K562 (cell line): ENCODE measurements around the gene CACNA2D3. TPM values are rescaled to one million over a fixed set of nuclear protein-coding genes. Genes with fewer than 3 reads are reported as not detected.

Experiments
- ATAC-seq: fragments of 200-7000 bp; cut with Tn5 transposase; 3 replicates; pipeline ENCODE4 v1.9.1; 2020; ENCODE audit warnings: moderate library complexity
- BruUV-seq: library from RNA; stranded (reverse); fragments of 400-500 nt; replicated peaks from 2 replicates; lab custom pipeline; 2021; lab: Mats Ljungman, UMichigan
- CTCF ChIA-PET: fragments of 300-600 bp; formaldehyde crosslinking; extraction: SDS; loops from one replicate; lab custom pipeline; 2021; ENCODE audit warnings: low intra/inter-chr PET ratio; lab: Yijun Ruan, JAX
- POLR2A ChIA-PET: fragments of 300-600, 350-650 bp; sonication (Branson Sonifier 250); formaldehyde crosslinking; extraction: SDS; loops from one replicate; lab custom pipeline; 2021; ENCODE audit warnings: antibody characterized with exemption, inconsistent platforms; lab: Yijun Ruan, JAX
- DNase-seq, 4 experiments: peaks; one replicate each; pipeline versions ENCODE4 v3.0.0 to v3.0.0-alpha.2; 2011 to 2018; ENCODE audit warnings: low spot score in 3 of 4, mixed read lengths in 3 of 4; ENCODE audit errors: extremely low read depth in 1 of 4
- FAIRE-seq: peaks from 2 replicates; lab custom pipeline; 2011; peaks lifted over from hg19 to GRCh38; lab: Jason Lieb, UNC
- H2AFZ ChIP-seq: 2 replicates; pipeline ENCODE4 v1.6.0; 2011; ENCODE audit warnings: low read depth, low read length, control low read depth, inconsistent platforms
- H3K27ac ChIP-seq: fragments of 200-600 bp; 3 replicates; pipeline ENCODE4 v1.8.0; 2011; ENCODE audit warnings: low read depth, mild to moderate bottlenecking, control low read depth, inconsistent platforms, low read length, moderate library complexity, mixed read lengths; ENCODE audit errors: extremely low read depth
- H3K27me3 ChIP-seq, 2 experiments: fragments of 300-600 bp in 1 of 2; 2 replicates in 1 of 2; 3 replicates in 1 of 2; pipeline versions ENCODE4 v1.6.0 to v1.8.0; 2011; ENCODE audit warnings: inconsistent platforms in 2 of 2, low read length in 2 of 2, mild to moderate bottlenecking in 1 of 2, mixed read lengths in 1 of 2, moderate library complexity in 1 of 2; ENCODE audit not compliant: control insufficient read depth in 2 of 2, insufficient read depth in 2 of 2
- H3K36me3 ChIP-seq: fragments of 300-600 bp; 3 replicates; pipeline ENCODE4 v1.8.0; 2011; ENCODE audit warnings: mild to moderate bottlenecking, low read length, inconsistent platforms; ENCODE audit not compliant: control insufficient read depth, insufficient read depth
- H3K4me1 ChIP-seq, 2 experiments: fragments of 200-600 bp in 1 of 2; replicated peaks in 1 of 2; 2 replicates in 1 of 2; 3 replicates in 1 of 2; pipeline versions ENCODE4 v1.5.1 to v1.8.0; 2011; ENCODE audit warnings: inconsistent platforms in 2 of 2, low read length in 2 of 2, mild to moderate bottlenecking in 1 of 2, mixed read lengths in 1 of 2, moderate library complexity in 1 of 2; ENCODE audit not compliant: control insufficient read depth in 2 of 2, insufficient read depth in 2 of 2
- H3K4me2 ChIP-seq: 2 replicates; pipeline ENCODE4 v1.6.1; 2011; ENCODE audit warnings: low read length, control low read depth, inconsistent platforms, mixed read lengths; ENCODE audit not compliant: insufficient read depth
- H3K4me3 ChIP-seq: fragments of 200-600 bp; sonication (generic), shearing (Covaris generic); 2 replicates; pipeline ENCODE4 v1.5.1; 2016; ENCODE audit warnings: control low read depth, inconsistent platforms
- H3K79me2 ChIP-seq: fragments of 200-600 bp; 3 replicates; pipeline ENCODE4 v1.8.0; 2011; ENCODE audit warnings: low read length, inconsistent platforms; ENCODE audit not compliant: control insufficient read depth, insufficient read depth
- H3K9ac ChIP-seq, 2 experiments: 2 replicates each; pipeline versions ENCODE4 v1.6.0 to v1.6.1; 2011; ENCODE audit warnings: low read depth in 2 of 2, low read length in 2 of 2, control low read depth in 1 of 2, inconsistent platforms in 1 of 2, mild to moderate bottlenecking in 1 of 2, mixed read lengths in 1 of 2; ENCODE audit not compliant: insufficient read depth in 1 of 2
- H3K9me1 ChIP-seq: one replicate; pipeline ENCODE4 v1.6.0; 2011; ENCODE audit warnings: inconsistent platforms, mild to moderate bottlenecking, low read length, moderate library complexity; ENCODE audit not compliant: control insufficient read depth, insufficient read depth
- H3K9me3 ChIP-seq: replicated peaks from 2 replicates; pipeline ENCODE4 v1.5.1; 2011; ENCODE audit warnings: low read depth, low read length, inconsistent platforms; ENCODE audit not compliant: control insufficient read depth, insufficient read depth
- H4K20me1 ChIP-seq: replicated peaks from 2 replicates; pipeline ENCODE4 v1.6.1; 2011; ENCODE audit warnings: low read length, inconsistent platforms, mixed read lengths; ENCODE audit not compliant: control insufficient read depth, insufficient read depth
- ADNP ChIP-seq: fragments of 200-800 bp; sonication (Bioruptor generic); IDR thresholded peaks from 2 replicates; pipeline ENCODE4 v1.6.1; 2016; ENCODE audit warnings: missing genetic modification characterization, missing compliant biosample characterization
- CLOCK ChIP-seq: fragments of 250-450 bp; sonication (Bioruptor Pico); IDR thresholded peaks from 2 replicates; pipeline ENCODE4 v1.4.0; 2020; ENCODE audit warnings: mild to moderate bottlenecking, moderate library complexity, borderline replicate concordance
- CSDE1 ChIP-seq, 2 experiments: fragments of 450-650 bp; IDR thresholded peaks; 2 replicates each; pipeline ENCODE4 v1.6.1; 2016; ENCODE audit warnings: mild to moderate bottlenecking in 1 of 2
- DLX4 ChIP-seq: fragments of 250-450 bp; sonication (Bioruptor Pico); IDR thresholded peaks from 2 replicates; pipeline ENCODE4 v1.6.1; 2021; ENCODE audit warnings: mild to moderate bottlenecking
- KDM4B ChIP-seq, 2 experiments: fragments of 450-650 bp in 1 of 2; sonication (generic) in 1 of 2; IDR thresholded peaks; 2 replicates each; pipeline ENCODE4 v1.6.1; 2016 to 2017; ENCODE audit warnings: borderline replicate concordance in 2 of 2, antibody characterized with exemption in 1 of 2, low read depth in 1 of 2, mild to moderate bottlenecking in 1 of 2
- NONO ChIP-seq, 2 experiments: fragments of 200-400 bp in 1 of 2; fragments of 450-650 bp in 1 of 2; formaldehyde crosslinking in 1 of 2; IDR thresholded peaks; 2 replicates each; pipeline ENCODE4 v1.6.1; 2017; ENCODE audit warnings: low read depth in 2 of 2, mild to moderate bottlenecking in 2 of 2, moderate library complexity in 2 of 2, low read length in 1 of 2
- NR3C1 ChIP-seq: sonication (generic); formaldehyde crosslinking; IDR thresholded peaks from 2 replicates; pipeline ENCODE4 v1.8.1; 2022; ENCODE audit warnings: missing genetic modification reagents
- PATZ1 ChIP-seq: fragments of 250-450 bp; sonication (Bioruptor Pico); IDR thresholded peaks from 2 replicates; pipeline ENCODE4 v1.5.0; 2020; ENCODE audit warnings: mild to moderate bottlenecking, borderline replicate concordance
- ZNF274 ChIP-seq: IDR thresholded peaks from 2 replicates; pipeline ENCODE4 v1.6.1; 2011; ENCODE audit warnings: low read depth, mild to moderate bottlenecking, low read length, moderate library complexity, borderline replicate concordance
- ZNF324 ChIP-seq: fragments of 250-450 bp; sonication (Bioruptor Pico); IDR thresholded peaks from 2 replicates; pipeline ENCODE4 v1.4.0; 2020; ENCODE audit warnings: mild to moderate bottlenecking
- WGBS: fragments of 100-300 bp; shearing (Covaris generic); methylation state at CpG from one replicate; pipeline ENCODE4 v1.1.6; 2016; ENCODE audit warnings: low coverage, mixed read lengths; ENCODE audit not compliant: insufficient coverage; ENCODE audit errors: missing lambda C conversion rate; 5-methylcytosine and 5-hydroxymethylcytosine counted together
- in situ Hi-C: fragments of 300-500 bp; cut with MboI; formaldehyde crosslinking; loops from 4 replicates; pipeline ENCODE4 v1.15.0; 2018; ENCODE audit warnings: inconsistent platforms, mixed read lengths
- intact Hi-C: fragments of 100-400 bp; cut with micrococcal nuclease; formaldehyde crosslinking; loops from 2 replicates; pipeline ENCODE4 v1.14.2; 2022
- polyA plus RNA-seq, 8 experiments: library from polyadenylated mRNA; depleted of rRNA in 4 of 8; stranded (reverse) in 5 of 8; unstranded in 3 of 8; fragments of >200 nt; fragmentation: Nextera tagmentation in 2 of 8; fragmentation: Illumina TruSeq in 1 of 8; extraction: Ambion mirVana in 2 of 8; extraction: Trizol in 1 of 8; gene quantifications; 2 replicates each; pipeline versions ENCODE4 v1.2.1 to v1.2.3, GENCODE V29; 2011 to 2014; ENCODE audit warnings: inconsistent platforms in 1 of 8, missing spikeins in 1 of 8
- total RNA-seq, 7 experiments: library from RNA; depleted of rRNA in 6 of 7; stranded (reverse); fragments of >200 nt in 6 of 7; fragmentation: Illumina TruSeq in 2 of 7; extraction: Trizol in 2 of 7; gene quantifications; 2 replicates each; pipeline versions ENCODE4 v1.2.1 to v1.2.3, GENCODE V29; 2011 to 2021; ENCODE audit warnings: low replicate concordance in 1 of 7

The CACNA2D3 gene
- total and polyA plus RNA-seq, 9 of the 15 experiments (the other 6 are each of a cell fraction or from before 2014, with no cell fraction given), result 0.01 TPM; not detected in 8

GRCh38 chr3:54564374-54564925 lies 442.1 kb downstream of the CACNA2D3 start:
- TF ChIP-seq PATZ1 (CRISPR knock-in tag) (no peak), NR3C1 (CRISPR knock-in tag) (no peak), CSDE1 (IDR thresholded peaks at IDR 0.05) (no peak), NONO (IDR thresholded peaks at IDR 0.05; ENCODE audit: low read depth in 2 of 2, low read length in 1 of 2) (no peak), ADNP (tag) (no peak), ZNF324 (CRISPR knock-in tag) (no peak), CLOCK (CRISPR knock-in tag) (no peak), DLX4 (CRISPR knock-in tag) (no peak), KDM4B (IDR thresholded peaks at IDR 0.05; ENCODE audit: borderline replicate concordance in 2 of 2, low read depth in 1 of 2) (no peak), ZNF274 (no peak)
- no peaks in the 10 kb centered on the region for H3K27me3 ChIP-seq
- no peak overlapping the region for H3K4me2 ChIP-seq
- in situ Hi-C loops, result no loop called here
- POLR2A ChIA-PET, result no interaction called here
- no TSS peak for BruUV-seq
- no peaks in the 10 kb centered on the region for H4K20me1 ChIP-seq
- H3K9ac ChIP-seq, result no peak overlapping the region
- intact Hi-C loops, result no loop called here
- H3K9me1 ChIP-seq, result no peaks in the 10 kb centered on the region
- no peak for DNase-seq
- ATAC-seq, result no peak
- no peak overlapping the region for H3K4me3 ChIP-seq
- no peak overlapping the region for H3K27ac ChIP-seq
- no peaks in the 10 kb centered on the region for H3K79me2 ChIP-seq
- H2AFZ ChIP-seq, result no peak overlapping the region
- no peak for FAIRE-seq
- no peaks in the 10 kb centered on the region for H3K9me3 ChIP-seq
- H3K36me3 ChIP-seq, result no peaks in the 10 kb centered on the region
- CTCF ChIA-PET, result no interaction called here
- WGBS, result 0% methylated on average over 5 of the region's 6 CpGs
- no peaks in the 10 kb centered on the region for H3K4me1 ChIP-seq
